ENCODE data around the gene SPATA16. TPM values are rescaled to one million over a fixed set of nuclear protein-coding genes. Genes with fewer than 3 reads are reported as not detected.

SPATA16 gene
- polyA plus RNA-seq, 1 experiment, result not detected

DNA sequence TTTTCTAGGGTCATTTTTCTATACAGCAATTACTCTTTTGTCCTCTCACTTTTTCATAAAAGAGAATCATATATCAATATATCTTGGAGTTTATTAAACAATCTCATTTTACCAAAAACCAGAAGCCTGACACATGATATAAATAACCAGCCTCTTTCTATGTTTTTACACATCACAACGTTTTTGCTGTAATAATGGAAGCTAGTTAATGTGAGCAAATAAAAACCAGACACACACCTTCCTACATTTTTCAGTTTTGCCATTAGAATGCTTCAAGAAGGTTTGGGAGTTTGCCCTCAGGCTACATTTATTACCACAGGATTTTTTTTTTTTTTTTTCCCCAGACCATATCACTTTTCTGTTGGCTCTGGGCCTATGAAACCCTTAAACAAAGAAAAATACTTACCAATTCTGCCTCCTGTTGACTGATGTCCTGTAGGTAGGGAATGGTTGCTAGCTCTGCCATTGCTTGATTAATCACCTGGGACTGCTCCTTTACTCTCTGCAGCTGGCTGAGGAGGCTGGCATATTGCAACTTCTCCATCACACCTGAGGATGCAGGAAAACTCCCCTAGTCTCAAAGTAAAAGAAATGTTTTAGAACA lies 225.0 kb downstream of the SPATA16 start:
- no peaks in the 10 kb centered on the region for H3K9me3 ChIP-seq (ENCODE audit: control insufficient read depth, insufficient read depth, low read length)
- POLR2A ChIA-PET, result no interaction called here
- H3K27me3 ChIP-seq (ENCODE audit: control insufficient read depth, insufficient read depth, low read length), result no peaks in the 10 kb centered on the region
- CTCF ChIA-PET, result no interaction called here
- H3K4me3 ChIP-seq (ENCODE audit: low read depth, low read length), result no peak overlapping the region
- TF ChIP-seq CTCF (IDR thresholded peaks at IDR 0.05; ENCODE audit: low read depth, low read length), result no peak
- DNase-seq (ENCODE audit: low read depth, low spot score), result no peak
- no peak overlapping the region for H3K27ac ChIP-seq (ENCODE audit: low read depth, low read length)

DNA sequence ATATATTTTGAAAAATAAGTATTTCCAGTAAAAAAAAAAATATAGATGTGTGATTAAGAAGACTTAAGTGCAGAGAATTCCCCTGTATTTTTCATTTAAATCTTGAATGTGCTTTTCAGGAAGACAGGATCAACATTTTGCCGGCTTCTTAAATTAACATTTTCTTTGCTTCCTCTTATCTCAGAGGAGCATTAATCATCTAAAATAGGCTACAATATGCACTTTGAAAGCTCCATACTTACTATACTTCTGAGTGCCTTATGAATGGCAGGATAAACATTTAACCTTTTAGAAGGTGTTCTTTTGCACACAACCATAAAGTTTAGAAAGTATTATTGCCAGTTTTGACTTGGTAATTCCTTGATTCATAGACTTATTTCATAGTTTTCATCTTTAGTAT lies 226.2 kb downstream of the SPATA16 start:
- ChIA-PET POLR2A (no interaction called here), CTCF (no interaction called here)
- no peak for TF ChIP-seq CTCF (IDR thresholded peaks at IDR 0.05; ENCODE audit: low read depth, low read length)
- H3K27me3 ChIP-seq (ENCODE audit: control insufficient read depth, insufficient read depth, low read length), result no peaks in the 10 kb centered on the region
- no peak overlapping the region for H3K27ac ChIP-seq (ENCODE audit: low read depth, low read length)
- DNase-seq (ENCODE audit: low read depth, low spot score), result no peak
- no peak overlapping the region for H3K4me3 ChIP-seq (ENCODE audit: low read depth, low read length)
- no peaks in the 10 kb centered on the region for H3K9me3 ChIP-seq (ENCODE audit: control insufficient read depth, insufficient read depth, low read length)

GRCh38 chr3:172913911-172914655 lies 227.0 kb downstream of the SPATA16 start:
- Histone ChIP-seq H3K9me3 (ENCODE audit: control insufficient read depth, insufficient read depth, low read length) (no peaks in the 10 kb centered on the region), H3K4me3 (ENCODE audit: low read depth, low read length) (no peak overlapping the region), H3K27ac (ENCODE audit: low read depth, low read length) (no peak overlapping the region), H3K27me3 (ENCODE audit: control insufficient read depth, insufficient read depth, low read length) (no peaks in the 10 kb centered on the region)
- ChIA-PET CTCF (no interaction called here), POLR2A (no interaction called here)
- no peak for TF ChIP-seq CTCF (IDR thresholded peaks at IDR 0.05; ENCODE audit: low read depth, low read length)
- DNase-seq (ENCODE audit: low read depth, low spot score), result no peak

GRCh38 chr3:172911142-172911541 lies 229.9 kb downstream of the SPATA16 start:
- CTCF ChIA-PET, result no interaction called here
- Histone ChIP-seq H3K27me3 (ENCODE audit: control insufficient read depth, insufficient read depth, low read length) (no peaks in the 10 kb centered on the region), H3K4me3 (ENCODE audit: low read depth, low read length) (no peak overlapping the region), H3K9me3 (ENCODE audit: control insufficient read depth, insufficient read depth, low read length) (no peaks in the 10 kb centered on the region), H3K27ac (ENCODE audit: low read depth, low read length) (no peak overlapping the region)
- no peak for TF ChIP-seq CTCF (IDR thresholded peaks at IDR 0.05; ENCODE audit: low read depth, low read length)
- POLR2A ChIA-PET, result no interaction called here
- DNase-seq (ENCODE audit: low read depth, low spot score), result no peak

- no peak for TF ChIP-seq CTCF (IDR thresholded peaks at IDR 0.05; ENCODE audit: low read depth, low read length)
- Histone ChIP-seq H3K9me3 (ENCODE audit: control insufficient read depth, insufficient read depth, low read length) (no peaks in the 10 kb centered on the region), H3K4me3 (ENCODE audit: low read depth, low read length) (no peak overlapping the region), H3K27ac (ENCODE audit: low read depth, low read length) (no peak overlapping the region), H3K27me3 (ENCODE audit: control insufficient read depth, insufficient read depth, low read length) (peaks cover 2% of the 10 kb centered on the region)
- POLR2A ChIA-PET, result no interaction called here
- DNase-seq (ENCODE audit: low read depth, low spot score), result no peak
- CTCF ChIA-PET, result no interaction called here
Measured at GRCh38 chr3:172908771-172909270, 232.2 kb downstream of the SPATA16 start.
